BE2C (cell line): ENCODE results near the gene FGFBP2.

Experiments
- DNase-seq: peaks from one replicate; pipeline ENCODE4 v3.0.0-alpha.2; 2020
- H3K27me3 ChIP-seq: fragments of 250-450 bp; sonication (Bioruptor Pico); 2 replicates; pipeline ENCODE4 v1.5.1; 2020; ENCODE audit warnings: mild to moderate bottlenecking
- H3K36me3 ChIP-seq: fragments of 250-450 bp; sonication (Bioruptor Pico); 2 replicates; pipeline ENCODE4 v1.5.1; 2020; ENCODE audit warnings: mild to moderate bottlenecking
- H3K4me1 ChIP-seq: fragments of 250-450 bp; sonication (Bioruptor Pico); 2 replicates; pipeline ENCODE4 v1.5.1; 2020
- H3K4me3 ChIP-seq: 2 replicates; pipeline ENCODE4 v1.5.1; 2011; ENCODE audit warnings: low read depth, low read length
- H3K9me3 ChIP-seq: fragments of 250-450 bp; sonication (Bioruptor Pico); 2 replicates; pipeline ENCODE4 v1.5.1; 2020
- CTCF ChIP-seq: IDR thresholded peaks from 2 replicates; pipeline ENCODE4 v1.5.1; 2012; ENCODE audit warnings: mild to moderate bottlenecking, low read depth, low read length

The FGFBP2 gene

GRCh38 chr4:16001484-16001858, 38.5 kb upstream of the FGFBP2 start:
- Histone ChIP-seq H3K9me3 (no peaks in the 10 kb centered on the region), H3K4me3 (no peak overlapping the region), H3K27me3 (no peaks in the 10 kb centered on the region), H3K36me3 (no peaks in the 10 kb centered on the region), H3K4me1 (peaks cover 5% of the 10 kb centered on the region; the same call in 1 of the 2 replicates)
- TF ChIP-seq CTCF = peak; percentile 93
- DNase-seq = peak; percentile 70

GRCh38 chr4:16000708-16001483, 37.9 kb upstream of the FGFBP2 start:
- no peak for DNase-seq
- Histone ChIP-seq H3K4me3 (no peak overlapping the region), H3K9me3 (no peaks in the 10 kb centered on the region), H3K4me1 (peaks cover 3% of the 10 kb centered on the region; the same call in 1 of the 2 replicates), H3K36me3 (no peaks in the 10 kb centered on the region), H3K27me3 (no peaks in the 10 kb centered on the region)
- TF ChIP-seq CTCF = no peak

GRCh38 chr4:15996773-15997172, 33.8 kb upstream of the FGFBP2 start:
- H3K4me1 ChIP-seq = peaks cover 2% of the 10 kb centered on the region; the same call in 1 of the 2 replicates
- DNase-seq = no peak
- no peaks in the 10 kb centered on the region for H3K27me3 ChIP-seq
- H3K4me3 ChIP-seq = no peak overlapping the region
- H3K36me3 ChIP-seq = no peaks in the 10 kb centered on the region
- no peaks in the 10 kb centered on the region for H3K9me3 ChIP-seq
- no peak for TF ChIP-seq CTCF

GRCh38 chr4:15995826-15996225, 32.9 kb upstream of the FGFBP2 start:
- H3K9me3 ChIP-seq = no peaks in the 10 kb centered on the region
- no peak for DNase-seq
- H3K27me3 ChIP-seq = no peaks in the 10 kb centered on the region
- no peaks in the 10 kb centered on the region for H3K4me1 ChIP-seq
- H3K4me3 ChIP-seq = no peak overlapping the region
- TF ChIP-seq CTCF = no peak
- H3K36me3 ChIP-seq = no peaks in the 10 kb centered on the region

GRCh38 chr4:15992167-15992485, 29.2 kb upstream of the FGFBP2 start:
- Histone ChIP-seq H3K9me3 (no peaks in the 10 kb centered on the region), H3K36me3 (no peaks in the 10 kb centered on the region), H3K27me3 (no peaks in the 10 kb centered on the region), H3K4me3 (no peak overlapping the region), H3K4me1 (no peaks in the 10 kb centered on the region)
- TF ChIP-seq CTCF = no peak
- no peak for DNase-seq

GRCh38 chr4:15990570-15991285, 27.8 kb upstream of the FGFBP2 start:
- no peaks in the 10 kb centered on the region for H3K9me3 ChIP-seq
- no peaks in the 10 kb centered on the region; the same call in 1 of the 2 replicates for H3K4me1 ChIP-seq
- TF ChIP-seq CTCF = no peak
- no peak overlapping the region for H3K4me3 ChIP-seq
- DNase-seq = no peak
- H3K27me3 ChIP-seq = no peaks in the 10 kb centered on the region
- H3K36me3 ChIP-seq = no peaks in the 10 kb centered on the region
